ENCODE measurements around the gene HARBI1. TPM values are rescaled to one million over a fixed set of nuclear protein-coding genes. Genes with fewer than 3 reads are reported as not detected.

HARBI1 gene
- total RNA-seq, 1 experiment from 2014 or later, result 6.3 TPM

GRCh38 chr11:46564459-46564858, 52.6 kb downstream of the HARBI1 start:
- H3K36me3 Mint-ChIP-seq (ENCODE audit: insufficient read depth in 1 of 3, low read depth in 3 of 3), result peaks cover 0 to 2% (median 0%) of the 10 kb centered on the region in 3 experiments; a peak in 1 of 7 replicates
- Histone ChIP-seq H3K9me3 (ENCODE audit: control insufficient read depth, low read depth, low read length) (no peaks in the 10 kb centered on the region), H4K8ac (replicated peaks; ENCODE audit: insufficient read length, low read depth, low read length) (no peak overlapping the region), H3K79me2 (ENCODE audit: insufficient read depth, low read length) (peaks cover 2% of the 10 kb centered on the region; the same call in 1 of the 2 replicates), H2BK120ac (ENCODE audit: low read depth, low read length, poor library complexity, severe bottlenecking) (no peak overlapping the region), H2BK15ac (ENCODE audit: low read depth, low read length) (no peak overlapping the region), H3K56ac (ENCODE audit: insufficient read length, low read depth, low read length) (no peak overlapping the region), H3K4me2 (ENCODE audit: insufficient read depth, insufficient read length, low read length) (no peak overlapping the region), H2BK12ac (ENCODE audit: insufficient read length, low read depth, low read length) (no peak overlapping the region), H3K18ac (ENCODE audit: insufficient read length, low read depth, low read length) (no peak overlapping the region), H2BK20ac (ENCODE audit: low read depth, low read length, poor library complexity, severe bottlenecking) (no peak overlapping the region), H3T11ph (ENCODE audit: low read length) (no peak overlapping the region), H2AK5ac (ENCODE audit: insufficient read length, low read length) (no peak overlapping the region), H3K14ac (ENCODE audit: insufficient read depth, low read length) (no peak overlapping the region), H3K4ac (ENCODE audit: low read depth, low read length) (no peak overlapping the region), H2BK5ac (ENCODE audit: insufficient read length, low read length) (no peak overlapping the region), H3K27me3 (ENCODE audit: insufficient read depth, low read length) (no peaks in the 10 kb centered on the region), H4K5ac (ENCODE audit: insufficient read length, low read depth, low read length) (no peak overlapping the region), H3K9ac (ENCODE audit: extremely low read depth, insufficient read length, low read length) (no peak overlapping the region), H4K91ac (ENCODE audit: insufficient read length, low read depth, low read length) (no peak overlapping the region), H3K23ac (ENCODE audit: insufficient read length, low read depth, low read length) (no peak overlapping the region), H3K23me2 (ENCODE audit: insufficient read length, low read depth, low read length, poor library complexity, severe bottlenecking) (no peaks in the 10 kb centered on the region), H3K4me1 (ENCODE audit: insufficient read depth, low read length) (no peaks in the 10 kb centered on the region), H4K20me1 (ENCODE audit: control insufficient read depth, insufficient read depth, insufficient read length) (no peaks in the 10 kb centered on the region), H3K79me1 (ENCODE audit: insufficient read depth, low read depth, low read length, poor library complexity, severe bottlenecking) (peaks cover 11% of the 10 kb centered on the region), H2AFZ (ENCODE audit: low read length) (no peak overlapping the region), H3K27ac (ENCODE audit: insufficient read length, low read depth, low read length) (no peak overlapping the region)
- H3K27ac Mint-ChIP-seq, result no peak overlapping the region
- H3K9me3 Mint-ChIP-seq, result no peaks in the 10 kb centered on the region
- H3K4me3 Mint-ChIP-seq, result no peak overlapping the region
- H3K4me1 Mint-ChIP-seq, result peaks cover 4 to 14% of the 10 kb centered on the region in 2 experiments; a peak in 2 of 4 replicates
- TF ChIP-seq CTCF (conservative IDR thresholded peaks at IDR 0.05), result no peak
- no CpG with 5 or more reads among the region's 1 CpG for WGBS (ENCODE audit: extremely low coverage, insufficient read length, low lambda C conversion rate)
- no peak for DNase-seq
- no peaks in the 10 kb centered on the region for H3K27me3 Mint-ChIP-seq (ENCODE audit: low read depth)
